K562 (cell line): ENCODE results near the gene C5orf24. TPM values are rescaled to one million over a fixed set of nuclear protein-coding genes. Genes with fewer than 3 reads are reported as not detected.

Experiments
- C11orf30 ChIP-seq: fragments of 450-650 bp; IDR thresholded peaks from 2 replicates; pipeline ENCODE4 v1.6.1; 2016; ENCODE audit warnings: low read depth, mild to moderate bottlenecking
- E2F3 ChIP-seq: fragments of 250-450 bp; sonication (Bioruptor Pico); IDR thresholded peaks from 2 replicates; pipeline ENCODE4 v1.4.0; 2020; ENCODE audit warnings: mild to moderate bottlenecking
- IRF2 ChIP-seq: sonication (generic); formaldehyde crosslinking; IDR thresholded peaks from 2 replicates; pipeline ENCODE4 v1.8.1; 2022; ENCODE audit warnings: mild to moderate bottlenecking, missing genetic modification reagents
- L3MBTL2 ChIP-seq: fragments of 450-650 bp; IDR thresholded peaks from 2 replicates; pipeline ENCODE4 v1.6.1; 2016; ENCODE audit warnings: mild to moderate bottlenecking, moderate library complexity
- LEF1 ChIP-seq: fragments of 450-650 bp; IDR thresholded peaks from 2 replicates; pipeline ENCODE4 v1.6.1; 2016; ENCODE audit warnings: mild to moderate bottlenecking
- NCOA6 ChIP-seq: fragments of 450-650 bp; IDR thresholded peaks from 2 replicates; pipeline ENCODE4 v1.6.1; 2017; ENCODE audit warnings: mild to moderate bottlenecking
- NFIC ChIP-seq: fragments of 450-650 bp; IDR thresholded peaks from 2 replicates; pipeline ENCODE4 v1.6.1; 2017; ENCODE audit warnings: mild to moderate bottlenecking, inconsistent platforms
- OTX1 ChIP-seq: fragments of 450-650 bp; formaldehyde crosslinking; IDR thresholded peaks from 2 replicates; pipeline ENCODE4 v1.4.0; 2022; ENCODE audit warnings: mild to moderate bottlenecking
- POLR3A ChIP-seq: IDR thresholded peaks from 2 replicates; pipeline ENCODE4 v1.6.1; 2011; ENCODE audit warnings: borderline replicate concordance, mild to moderate bottlenecking, moderate library complexity; ENCODE audit not compliant: insufficient read length, insufficient read depth; ENCODE audit errors: extremely low read depth
- PTRF ChIP-seq: fragments of 450-650 bp; IDR thresholded peaks from 2 replicates; pipeline ENCODE4 v1.6.1; 2016; ENCODE audit warnings: mild to moderate bottlenecking, missing genetic modification characterization, missing compliant biosample characterization
- TCFL5 ChIP-seq: fragments of 250-450 bp; sonication (Bioruptor Pico); conservative IDR thresholded peaks from 2 replicates; pipeline ENCODE4 v1.6.1; 2021; ENCODE audit warnings: mild to moderate bottlenecking, moderate library complexity, matching md5 sums
- ZNF175 ChIP-seq: fragments of 200-800 bp; sonication (Bioruptor generic); IDR thresholded peaks from 2 replicates; pipeline ENCODE4 v1.6.1; 2016; ENCODE audit warnings: low read depth, mild to moderate bottlenecking, missing genetic modification characterization, missing compliant biosample characterization
- ZNF224 ChIP-seq: sonication (generic); formaldehyde crosslinking; IDR thresholded peaks from 2 replicates; pipeline ENCODE4 v1.8.0; 2022; ENCODE audit warnings: mild to moderate bottlenecking, missing genetic modification reagents
- ZNF445 ChIP-seq: fragments of 250-450 bp; sonication (Bioruptor Pico); IDR thresholded peaks from 2 replicates; pipeline ENCODE4 v1.4.0; 2020; ENCODE audit warnings: low read depth, mild to moderate bottlenecking, moderate library complexity
- ZNF707 ChIP-seq: fragments of 250-450 bp; sonication (Bioruptor Pico); conservative IDR thresholded peaks from 2 replicates; pipeline ENCODE4 v1.8.0; 2022; ENCODE audit warnings: inconsistent platforms, mild to moderate bottlenecking, moderate library complexity
- polyA plus RNA-seq, 8 experiments: library from polyadenylated mRNA; depleted of rRNA in 4 of 8; stranded (reverse) in 5 of 8; unstranded in 3 of 8; fragments of >200 nt; fragmentation: Nextera tagmentation in 2 of 8; fragmentation: Illumina TruSeq in 1 of 8; extraction: Ambion mirVana in 2 of 8; extraction: Trizol in 1 of 8; gene quantifications; 2 replicates each; pipeline versions ENCODE4 v1.2.1 to v1.2.3, GENCODE V29; 2011 to 2014; ENCODE audit warnings: inconsistent platforms in 1 of 8, missing spikeins in 1 of 8
- total RNA-seq, 7 experiments: library from RNA; depleted of rRNA in 6 of 7; stranded (reverse); fragments of >200 nt in 6 of 7; fragmentation: Illumina TruSeq in 2 of 7; extraction: Trizol in 2 of 7; gene quantifications; 2 replicates each; pipeline versions ENCODE4 v1.2.1 to v1.2.3, GENCODE V29; 2011 to 2021; ENCODE audit warnings: low replicate concordance in 1 of 7
- TF ChIP-seq, protein P1 (sequence below): fragments of 450-650 bp; formaldehyde crosslinking; IDR thresholded peaks from 2 replicates; pipeline ENCODE4 v1.4.0; 2020; ENCODE audit warnings: mild to moderate bottlenecking, moderate library complexity
- TF ChIP-seq, protein P2 (sequence below), 2 experiments: fragments of 450-650 bp in 1 of 2; IDR thresholded peaks; 2 replicates each; pipeline ENCODE4 v1.6.1; 2011 to 2017; ENCODE audit warnings: low read depth in 2 of 2, antibody characterized with exemption in 1 of 2, borderline replicate concordance in 1 of 2, low read length in 1 of 2, mild to moderate bottlenecking in 1 of 2, mixed read lengths in 1 of 2; ENCODE audit not compliant: control insufficient read depth in 1 of 2
- TF ChIP-seq, protein P3 (sequence below): fragments of 250-450 bp; sonication (Bioruptor Pico); IDR thresholded peaks from 2 replicates; pipeline ENCODE4 v1.5.1; 2021; ENCODE audit warnings: mild to moderate bottlenecking

C5orf24 gene
- total and polyA plus RNA-seq, 9 of the 15 experiments (the other 6 are each of a cell fraction or from before 2014, with no cell fraction given), result 8.9 to 38.6 (median 28.4) TPM

DNA sequence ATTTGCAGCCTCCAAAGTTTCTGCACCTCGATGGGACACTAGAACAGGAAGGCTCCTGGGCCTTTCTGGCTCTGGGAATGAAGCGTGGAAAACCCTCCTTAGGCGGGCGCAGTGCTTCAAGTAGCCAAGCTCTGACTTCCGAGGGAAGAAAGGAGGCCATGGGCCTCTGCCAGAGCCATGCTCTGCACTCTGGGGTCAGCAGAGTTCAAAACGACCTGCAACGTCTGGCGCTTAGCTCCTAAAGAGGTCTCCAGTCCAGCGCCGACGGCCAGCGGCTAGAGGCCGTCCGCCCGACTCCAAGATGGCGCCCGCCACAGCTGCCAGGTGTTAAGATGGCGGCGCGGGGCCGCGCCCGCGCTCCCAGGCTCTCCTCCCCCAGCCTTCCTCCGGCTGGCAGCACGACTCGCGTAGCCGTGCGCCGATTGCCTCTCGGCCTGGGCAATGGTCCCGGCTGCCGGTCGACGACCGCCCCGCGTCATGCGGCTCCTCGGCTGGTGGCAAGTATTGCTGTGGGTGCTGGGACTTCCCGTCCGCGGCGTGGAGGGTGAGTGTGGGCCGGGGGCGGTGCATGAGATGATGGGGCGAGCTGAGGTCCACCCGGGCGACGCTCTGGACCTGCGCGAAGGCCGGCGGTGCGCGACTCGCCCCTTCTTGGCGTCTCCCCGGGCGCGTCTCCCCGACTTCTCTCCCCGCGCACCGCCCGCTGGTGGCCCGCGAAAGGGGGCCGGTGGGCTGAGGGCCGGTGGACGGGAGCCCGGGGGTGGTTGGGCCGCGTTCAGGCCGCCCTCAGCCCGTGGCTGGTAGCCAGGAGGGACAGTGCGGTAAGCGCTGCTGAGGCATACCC lies 28.4 kb downstream of the C5orf24 start, which contains the start of gene TXNDC15 (continued):
- TF ChIP-seq, protein P1, sequence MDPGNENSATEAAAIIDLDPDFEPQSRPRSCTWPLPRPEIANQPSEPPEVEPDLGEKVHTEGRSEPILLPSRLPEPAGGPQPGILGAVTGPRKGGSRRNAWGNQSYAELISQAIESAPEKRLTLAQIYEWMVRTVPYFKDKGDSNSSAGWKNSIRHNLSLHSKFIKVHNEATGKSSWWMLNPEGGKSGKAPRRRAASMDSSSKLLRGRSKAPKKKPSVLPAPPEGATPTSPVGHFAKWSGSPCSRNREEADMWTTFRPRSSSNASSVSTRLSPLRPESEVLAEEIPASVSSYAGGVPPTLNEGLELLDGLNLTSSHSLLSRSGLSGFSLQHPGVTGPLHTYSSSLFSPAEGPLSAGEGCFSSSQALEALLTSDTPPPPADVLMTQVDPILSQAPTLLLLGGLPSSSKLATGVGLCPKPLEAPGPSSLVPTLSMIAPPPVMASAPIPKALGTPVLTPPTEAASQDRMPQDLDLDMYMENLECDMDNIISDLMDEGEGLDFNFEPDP, result no peak
- TF ChIP-seq POLR3A (no peak), E2F3 (CRISPR knock-in tag) (no peak; the same call in 1 of the 2 replicates), TCFL5 (CRISPR knock-in tag) (no peak), NCOA6 (0 out of 2 replicates have a peak, but pooled peaks have one; percentile 33), L3MBTL2 (peak; percentile 53; the same call in 1 of the 2 replicates), NFIC (peak; percentile 58), ZNF707 (CRISPR knock-in tag) (no peak), ZNF175 (no peak), PTRF (tag) (no peak), ZNF445 (CRISPR knock-in tag) (no peak), ZNF224 (no peak; the same call in 1 of the 2 replicates), C11orf30 (no peak), OTX1 (CRISPR knock-in tag) (0 out of 2 replicates have a peak, but pooled peaks have one; percentile 67), LEF1 (no peak), IRF2 (CRISPR knock-in tag) (no peak)
- TF ChIP-seq, protein P2, sequence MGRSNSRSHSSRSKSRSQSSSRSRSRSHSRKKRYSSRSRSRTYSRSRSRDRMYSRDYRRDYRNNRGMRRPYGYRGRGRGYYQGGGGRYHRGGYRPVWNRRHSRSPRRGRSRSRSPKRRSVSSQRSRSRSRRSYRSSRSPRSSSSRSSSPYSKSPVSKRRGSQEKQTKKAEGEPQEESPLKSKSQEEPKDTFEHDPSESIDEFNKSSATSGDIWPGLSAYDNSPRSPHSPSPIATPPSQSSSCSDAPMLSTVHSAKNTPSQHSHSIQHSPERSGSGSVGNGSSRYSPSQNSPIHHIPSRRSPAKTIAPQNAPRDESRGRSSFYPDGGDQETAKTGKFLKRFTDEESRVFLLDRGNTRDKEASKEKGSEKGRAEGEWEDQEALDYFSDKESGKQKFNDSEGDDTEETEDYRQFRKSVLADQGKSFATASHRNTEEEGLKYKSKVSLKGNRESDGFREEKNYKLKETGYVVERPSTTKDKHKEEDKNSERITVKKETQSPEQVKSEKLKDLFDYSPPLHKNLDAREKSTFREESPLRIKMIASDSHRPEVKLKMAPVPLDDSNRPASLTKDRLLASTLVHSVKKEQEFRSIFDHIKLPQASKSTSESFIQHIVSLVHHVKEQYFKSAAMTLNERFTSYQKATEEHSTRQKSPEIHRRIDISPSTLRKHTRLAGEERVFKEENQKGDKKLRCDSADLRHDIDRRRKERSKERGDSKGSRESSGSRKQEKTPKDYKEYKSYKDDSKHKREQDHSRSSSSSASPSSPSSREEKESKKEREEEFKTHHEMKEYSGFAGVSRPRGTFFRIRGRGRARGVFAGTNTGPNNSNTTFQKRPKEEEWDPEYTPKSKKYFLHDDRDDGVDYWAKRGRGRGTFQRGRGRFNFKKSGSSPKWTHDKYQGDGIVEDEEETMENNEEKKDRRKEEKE (IDR thresholded peaks at IDR 0.05; ENCODE audit: borderline replicate concordance in 1 of 2, control insufficient read depth in 1 of 2, low read depth in 2 of 2, low read length in 1 of 2), result no peak
- TF ChIP-seq, protein P3, sequence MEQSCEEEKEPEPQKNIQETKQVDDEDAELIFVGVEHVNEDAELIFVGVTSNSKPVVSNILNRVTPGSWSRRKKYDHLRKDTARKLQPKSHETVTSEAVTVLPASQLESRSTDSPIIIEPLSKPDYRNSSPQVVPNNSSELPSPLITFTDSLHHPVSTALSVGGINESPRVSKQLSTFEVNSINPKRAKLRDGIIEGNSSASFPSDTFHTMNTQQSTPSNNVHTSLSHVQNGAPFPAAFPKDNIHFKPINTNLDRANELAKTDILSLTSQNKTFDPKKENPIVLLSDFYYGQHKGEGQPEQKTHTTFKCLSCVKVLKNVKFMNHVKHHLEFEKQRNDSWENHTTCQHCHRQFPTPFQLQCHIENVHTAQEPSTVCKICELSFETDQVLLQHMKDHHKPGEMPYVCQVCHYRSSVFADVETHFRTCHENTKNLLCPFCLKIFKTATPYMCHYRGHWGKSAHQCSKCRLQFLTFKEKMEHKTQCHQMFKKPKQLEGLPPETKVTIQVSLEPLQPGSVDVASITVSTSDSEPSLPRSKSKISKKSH (CRISPR knock-in tag), result no peak
